Ovary (tissue), 3 donors: ENCODE results near the gene RANBP1.

Source experiments
- POLR2A ChIP-seq: fragments of 450-650 bp; IDR thresholded peaks from one replicate; pipeline ENCODE4 v1.6.1; 2017; ENCODE audit warnings: antibody characterized with exemption, mild to moderate bottlenecking, moderate library complexity
- TF ChIP-seq, protein P1 (sequence below), 3 donors: fragments of 450-650 bp in 2 of 3; fragments of 200-600 bp in 1 of 3; IDR thresholded peaks; one replicate each; pipeline versions ENCODE4 v1.5.1 to v1.8.0; 2016 to 2022; ENCODE audit warnings: antibody characterized with exemption in 3 of 3, mild to moderate bottlenecking in 1 of 3
- donor health status: DM: no; HTN: no; CAD: no.

DNA sequence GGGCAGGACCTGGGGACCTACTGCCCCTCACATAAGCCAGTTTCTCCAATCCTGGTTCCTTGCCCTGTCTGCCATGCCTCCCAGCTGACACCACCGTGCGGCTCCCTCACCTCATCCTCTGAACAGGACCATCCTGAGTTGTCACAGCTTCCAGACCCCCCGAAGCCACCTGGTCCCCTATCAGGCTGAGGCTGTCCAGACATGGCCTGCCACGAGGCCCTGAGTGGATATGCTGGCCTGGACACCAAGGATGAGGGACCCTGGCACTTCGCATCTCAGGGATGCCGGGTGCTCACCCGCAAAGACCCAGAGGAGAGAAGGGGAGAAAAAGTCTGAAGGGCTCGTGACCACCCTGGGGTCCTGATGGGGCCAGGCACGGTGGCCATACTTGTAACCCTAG is 50.8 kb downstream of the RANBP1 start:
- TF ChIP-seq, protein P1, sequence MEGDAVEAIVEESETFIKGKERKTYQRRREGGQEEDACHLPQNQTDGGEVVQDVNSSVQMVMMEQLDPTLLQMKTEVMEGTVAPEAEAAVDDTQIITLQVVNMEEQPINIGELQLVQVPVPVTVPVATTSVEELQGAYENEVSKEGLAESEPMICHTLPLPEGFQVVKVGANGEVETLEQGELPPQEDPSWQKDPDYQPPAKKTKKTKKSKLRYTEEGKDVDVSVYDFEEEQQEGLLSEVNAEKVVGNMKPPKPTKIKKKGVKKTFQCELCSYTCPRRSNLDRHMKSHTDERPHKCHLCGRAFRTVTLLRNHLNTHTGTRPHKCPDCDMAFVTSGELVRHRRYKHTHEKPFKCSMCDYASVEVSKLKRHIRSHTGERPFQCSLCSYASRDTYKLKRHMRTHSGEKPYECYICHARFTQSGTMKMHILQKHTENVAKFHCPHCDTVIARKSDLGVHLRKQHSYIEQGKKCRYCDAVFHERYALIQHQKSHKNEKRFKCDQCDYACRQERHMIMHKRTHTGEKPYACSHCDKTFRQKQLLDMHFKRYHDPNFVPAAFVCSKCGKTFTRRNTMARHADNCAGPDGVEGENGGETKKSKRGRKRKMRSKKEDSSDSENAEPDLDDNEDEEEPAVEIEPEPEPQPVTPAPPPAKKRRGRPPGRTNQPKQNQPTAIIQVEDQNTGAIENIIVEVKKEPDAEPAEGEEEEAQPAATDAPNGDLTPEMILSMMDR (IDR thresholded peaks at IDR 0.05) = no peak
- TF ChIP-seq POLR2A = no peak
